Measurements from ENCODE around the gene ARSB.

DNA sequence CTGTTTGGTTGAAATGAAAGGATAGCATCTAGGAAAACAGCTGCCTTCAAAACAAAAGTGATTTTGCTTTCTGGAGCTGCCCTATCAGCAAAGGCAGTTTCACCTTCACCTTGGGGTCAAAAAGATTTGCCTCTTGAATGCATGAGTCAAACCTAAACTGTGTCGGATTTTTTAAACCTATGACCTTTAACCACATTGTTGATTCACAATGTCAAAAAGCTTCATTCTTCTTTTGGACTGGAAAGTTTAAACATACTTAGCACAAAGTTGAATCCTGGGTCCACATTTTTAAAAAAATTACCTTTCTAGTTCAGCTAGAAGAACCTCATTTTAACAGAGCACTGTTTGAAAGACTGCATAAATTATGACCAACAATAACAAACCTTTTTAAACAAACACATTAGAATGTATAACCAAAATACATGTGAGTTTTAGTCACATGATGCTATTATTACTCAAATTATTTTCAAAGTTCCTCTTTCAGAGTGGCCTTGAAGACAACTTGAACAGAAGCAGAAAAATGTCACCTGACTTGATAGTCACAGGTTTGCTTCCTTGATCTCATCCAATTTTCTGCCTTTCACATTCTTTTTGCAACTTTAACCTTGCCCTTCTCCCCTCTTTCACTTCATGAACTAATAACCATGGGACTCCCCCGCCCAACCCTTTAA is 226.8 kb downstream of the ARSB start:
- TF ChIP-seq POLR2A (IDR thresholded peaks at IDR 0.05): no peak
- TF ChIP-seq, protein P1, sequence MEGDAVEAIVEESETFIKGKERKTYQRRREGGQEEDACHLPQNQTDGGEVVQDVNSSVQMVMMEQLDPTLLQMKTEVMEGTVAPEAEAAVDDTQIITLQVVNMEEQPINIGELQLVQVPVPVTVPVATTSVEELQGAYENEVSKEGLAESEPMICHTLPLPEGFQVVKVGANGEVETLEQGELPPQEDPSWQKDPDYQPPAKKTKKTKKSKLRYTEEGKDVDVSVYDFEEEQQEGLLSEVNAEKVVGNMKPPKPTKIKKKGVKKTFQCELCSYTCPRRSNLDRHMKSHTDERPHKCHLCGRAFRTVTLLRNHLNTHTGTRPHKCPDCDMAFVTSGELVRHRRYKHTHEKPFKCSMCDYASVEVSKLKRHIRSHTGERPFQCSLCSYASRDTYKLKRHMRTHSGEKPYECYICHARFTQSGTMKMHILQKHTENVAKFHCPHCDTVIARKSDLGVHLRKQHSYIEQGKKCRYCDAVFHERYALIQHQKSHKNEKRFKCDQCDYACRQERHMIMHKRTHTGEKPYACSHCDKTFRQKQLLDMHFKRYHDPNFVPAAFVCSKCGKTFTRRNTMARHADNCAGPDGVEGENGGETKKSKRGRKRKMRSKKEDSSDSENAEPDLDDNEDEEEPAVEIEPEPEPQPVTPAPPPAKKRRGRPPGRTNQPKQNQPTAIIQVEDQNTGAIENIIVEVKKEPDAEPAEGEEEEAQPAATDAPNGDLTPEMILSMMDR (IDR thresholded peaks at IDR 0.05): no peak
